C4-2B (cell line): ENCODE measurements around the gene C4orf50.
"Not testable (repeated sequence)": the region's sequence is repeated elsewhere in the genome, so short reads cannot be mapped to it uniquely, and the experiment has no call there.

Experiments used
- H3K27ac ChIP-seq: fragments of 450-650 bp; 2 replicates; pipeline ENCODE4 v1.5.1; 2017
- CTCF ChIP-seq: fragments of 450-650 bp; conservative IDR thresholded peaks from 2 replicates; pipeline ENCODE4 v1.5.1; 2017; ENCODE audit warnings: mild to moderate bottlenecking
- ZFX ChIP-seq: fragments of 450-650 bp; IDR thresholded peaks from 2 replicates; pipeline ENCODE4 v1.6.1; 2017

C4orf50 gene

GRCh38 chr4:5866841-5867813 is 151.1 kb downstream of the C4orf50 start:
- TF ChIP-seq CTCF (no peak), ZFX (no peak)
- H3K27ac ChIP-seq = no peak overlapping the region

GRCh38 chr4:5865896-5866599 is 152.2 kb downstream of the C4orf50 start:
- TF ChIP-seq CTCF (no peak), ZFX (no peak)
- H3K27ac ChIP-seq = no peak overlapping the region

- no peak overlapping the region for H3K27ac ChIP-seq
These were observed 154.6 kb downstream of the C4orf50 start for GRCh38 chr4:5863461-5864113.

DNA sequence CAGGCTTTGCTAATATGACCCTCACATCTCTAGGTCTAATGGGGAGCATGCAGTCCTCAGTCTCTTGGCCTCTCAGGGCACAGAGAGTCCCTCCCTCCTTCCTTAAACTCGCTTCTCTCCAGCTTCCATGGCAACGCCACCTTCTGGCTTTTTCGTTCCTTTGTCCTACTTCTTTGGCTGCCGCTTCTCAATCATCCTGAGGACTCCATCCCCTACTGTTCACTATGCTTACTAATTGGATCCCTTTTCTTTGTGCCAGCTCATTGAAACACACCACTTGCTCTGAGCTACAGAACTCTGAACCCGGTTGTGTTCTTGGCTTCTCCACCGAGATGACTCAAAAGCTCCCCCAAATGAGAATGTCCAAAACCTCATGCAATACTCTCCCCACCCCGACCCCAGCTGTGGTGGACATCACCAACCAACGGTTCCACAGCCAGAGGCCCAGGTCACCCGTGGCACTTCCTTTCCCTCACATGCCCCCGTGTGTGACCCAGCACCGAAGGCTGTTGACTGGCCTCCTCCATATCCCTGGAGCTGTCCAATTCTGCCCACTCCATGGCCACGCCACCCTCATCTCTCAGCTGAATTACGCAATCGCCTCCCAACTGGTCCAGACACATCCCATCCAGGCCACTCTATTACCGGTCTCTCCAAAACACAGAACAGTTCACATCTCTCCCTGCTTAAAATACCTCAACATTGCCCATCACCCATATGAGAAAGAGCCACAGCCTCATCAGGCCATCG is 160.0 kb downstream of the C4orf50 start:
- H3K27ac ChIP-seq = no peak overlapping the region
- TF ChIP-seq CTCF (no peak), ZFX (no peak)

More at GRCh38 chr4:5863461-5864113, 154.6 kb downstream of the C4orf50 start:
- no peak for TF ChIP-seq CTCF
- no peak for TF ChIP-seq ZFX

DNA sequence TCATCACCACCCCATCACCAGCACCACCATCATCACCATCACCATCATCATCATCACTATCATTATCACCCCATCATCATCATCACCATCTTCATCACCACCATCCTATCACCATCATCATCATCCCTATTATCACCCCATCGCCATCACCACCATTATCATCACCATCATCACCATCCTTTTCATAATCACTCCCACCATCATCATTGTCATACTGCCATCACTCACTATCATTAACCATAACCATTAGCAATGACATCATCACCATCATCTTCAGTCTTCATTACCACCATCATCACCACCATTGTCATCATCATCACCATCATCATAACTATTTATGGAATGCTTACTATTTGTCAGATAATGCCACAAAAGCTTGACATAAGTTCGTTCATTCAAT is 161.0 kb downstream of the C4orf50 start:
- H3K27ac ChIP-seq = no peak overlapping the region
- TF ChIP-seq CTCF (no peak), ZFX (no peak)

DNA sequence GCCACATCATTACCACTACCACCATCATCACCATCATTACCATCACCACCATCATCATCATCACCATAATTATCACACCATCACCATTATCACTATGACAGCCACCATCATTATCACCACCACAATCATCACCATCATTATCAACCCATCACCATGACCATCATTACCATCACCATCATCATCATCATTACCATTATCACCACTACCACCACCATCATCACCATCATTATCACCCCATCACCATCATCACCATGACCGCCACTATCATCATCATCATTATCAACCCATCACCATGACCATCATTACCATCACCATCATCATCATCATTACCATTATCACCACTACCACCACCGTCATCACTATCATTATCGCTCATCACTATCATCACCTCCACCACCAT is 161.9 kb downstream of the C4orf50 start:
- H3K27ac ChIP-seq = not testable (repeated sequence)

- H3K27ac ChIP-seq = no peak overlapping the region
- no peak for TF ChIP-seq ZFX
- no peak for TF ChIP-seq CTCF
These were observed 163.3 kb downstream of the C4orf50 start for GRCh38 chr4:5854929-5855328.
